DND-41 (cell line): Measurements from ENCODE around the gene CYFIP1.

Experiments used
- ATAC-seq: fragments of 200-7000 bp; cut with Tn5 transposase; 3 replicates; pipeline ENCODE4 v1.9.1; 2021; ENCODE audit warnings: low read depth; ENCODE audit not compliant: insufficient read depth
- DNase-seq: peaks from one replicate; pipeline ENCODE4 v3.0.0-alpha.2; 2020
- H2AFZ ChIP-seq: 2 replicates; pipeline ENCODE4 v1.6.0; 2012; ENCODE audit warnings: low read depth, low read length
- H3K27ac ChIP-seq: 2 replicates; pipeline ENCODE4 v1.5.1; 2012; ENCODE audit warnings: low read length, inconsistent platforms
- H3K27me3 ChIP-seq: fragments of 200-600 bp; sonication (generic); 2 replicates; pipeline ENCODE4 v1.6.0; 2012; ENCODE audit warnings: low read length, mild to moderate bottlenecking, inconsistent platforms; ENCODE audit not compliant: insufficient read depth, poor library complexity
- H3K36me3 ChIP-seq: 2 replicates; pipeline ENCODE4 v1.5.1; 2012; ENCODE audit warnings: low read length, inconsistent platforms; ENCODE audit not compliant: insufficient read depth
- H3K4me1 ChIP-seq: 2 replicates; pipeline ENCODE4 v1.5.1; 2012; ENCODE audit warnings: mild to moderate bottlenecking, low read length; ENCODE audit not compliant: insufficient read depth
- H3K4me2 ChIP-seq: 2 replicates; pipeline ENCODE4 v1.6.0; 2012; ENCODE audit warnings: mild to moderate bottlenecking, moderate library complexity, low read length, inconsistent platforms; ENCODE audit not compliant: insufficient read depth
- H3K4me3 ChIP-seq, 2 experiments: fragments of 200-600 bp in 1 of 2; shearing (Covaris generic) in 1 of 2; 2 replicates each; pipeline ENCODE4 v1.5.1; 2012 to 2016; ENCODE audit warnings: inconsistent platforms in 2 of 2, low read length in 2 of 2, mild to moderate bottlenecking in 2 of 2, low read depth in 1 of 2, moderate library complexity in 1 of 2
- H3K79me2 ChIP-seq: 2 replicates; pipeline ENCODE4 v1.6.0; 2012; ENCODE audit warnings: low read length, inconsistent platforms; ENCODE audit not compliant: insufficient read depth
- H3K9ac ChIP-seq: 2 replicates; pipeline ENCODE4 v1.6.0; 2012; ENCODE audit warnings: low read depth, mild to moderate bottlenecking, inconsistent platforms, low read length, moderate library complexity
- H3K9me3 ChIP-seq: 2 replicates; pipeline ENCODE4 v1.5.1; 2012; ENCODE audit warnings: low read length, moderate library complexity, mild to moderate bottlenecking, inconsistent platforms; ENCODE audit not compliant: insufficient read depth, severe bottlenecking
- H4K20me1 ChIP-seq: 2 replicates; pipeline ENCODE4 v1.6.0; 2012; ENCODE audit warnings: low read length; ENCODE audit not compliant: insufficient read depth
- EZH2 ChIP-seq: IDR thresholded peaks from 3 replicates; pipeline ENCODE4 v1.6.1; 2012; ENCODE audit warnings: borderline replicate concordance, low read depth, mild to moderate bottlenecking, moderate library complexity, low read length, inconsistent platforms; ENCODE audit not compliant: severe bottlenecking
- TF ChIP-seq, protein P1 (sequence below): IDR thresholded peaks from 2 replicates; pipeline ENCODE4 v1.5.1; 2012; ENCODE audit warnings: borderline replicate concordance, low read length, moderate library complexity, mild to moderate bottlenecking; ENCODE audit not compliant: poor library complexity, severe bottlenecking; ENCODE audit errors: extremely low read depth

Gene CYFIP1

GRCh38 chr15:22846073-22846472, 134.1 kb downstream of the CYFIP1 start:
- no peak overlapping the region for H3K9ac ChIP-seq
- H2AFZ ChIP-seq, result no peak overlapping the region
- TF ChIP-seq EZH2, result no peak
- TF ChIP-seq, protein P1, sequence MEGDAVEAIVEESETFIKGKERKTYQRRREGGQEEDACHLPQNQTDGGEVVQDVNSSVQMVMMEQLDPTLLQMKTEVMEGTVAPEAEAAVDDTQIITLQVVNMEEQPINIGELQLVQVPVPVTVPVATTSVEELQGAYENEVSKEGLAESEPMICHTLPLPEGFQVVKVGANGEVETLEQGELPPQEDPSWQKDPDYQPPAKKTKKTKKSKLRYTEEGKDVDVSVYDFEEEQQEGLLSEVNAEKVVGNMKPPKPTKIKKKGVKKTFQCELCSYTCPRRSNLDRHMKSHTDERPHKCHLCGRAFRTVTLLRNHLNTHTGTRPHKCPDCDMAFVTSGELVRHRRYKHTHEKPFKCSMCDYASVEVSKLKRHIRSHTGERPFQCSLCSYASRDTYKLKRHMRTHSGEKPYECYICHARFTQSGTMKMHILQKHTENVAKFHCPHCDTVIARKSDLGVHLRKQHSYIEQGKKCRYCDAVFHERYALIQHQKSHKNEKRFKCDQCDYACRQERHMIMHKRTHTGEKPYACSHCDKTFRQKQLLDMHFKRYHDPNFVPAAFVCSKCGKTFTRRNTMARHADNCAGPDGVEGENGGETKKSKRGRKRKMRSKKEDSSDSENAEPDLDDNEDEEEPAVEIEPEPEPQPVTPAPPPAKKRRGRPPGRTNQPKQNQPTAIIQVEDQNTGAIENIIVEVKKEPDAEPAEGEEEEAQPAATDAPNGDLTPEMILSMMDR, result no peak
- H3K4me3 ChIP-seq, result no peak overlapping the region
- H3K27ac ChIP-seq, result no peak overlapping the region
- no peaks in the 10 kb centered on the region for H3K9me3 ChIP-seq
- DNase-seq, result no peak
- peaks cover 7% of the 10 kb centered on the region; the same call in 1 of the 2 replicates for H3K4me1 ChIP-seq
- H3K27me3 ChIP-seq, result no peaks in the 10 kb centered on the region
- H4K20me1 ChIP-seq, result peaks cover 46% of the 10 kb centered on the region
- ATAC-seq, result no peak
- peaks cover 71% of the 10 kb centered on the region for H3K36me3 ChIP-seq
- peaks cover 83% of the 10 kb centered on the region for H3K79me2 ChIP-seq
- no peak overlapping the region for H3K4me2 ChIP-seq

- DNase-seq (no peak), ATAC-seq (no peak)
- peaks cover 46% of the 10 kb centered on the region for H4K20me1 ChIP-seq
- H3K27me3 ChIP-seq, result no peaks in the 10 kb centered on the region
- peaks cover 14% of the 10 kb centered on the region for H3K4me1 ChIP-seq
- H3K36me3 ChIP-seq, result peaks cover 68% of the 10 kb centered on the region
- no peak overlapping the region for H3K9ac ChIP-seq
- H3K27ac ChIP-seq, result no peak overlapping the region
- TF ChIP-seq EZH2, result no peak
- TF ChIP-seq, protein P1, result no peak
- H3K4me2 ChIP-seq, result no peak overlapping the region
- H3K9me3 ChIP-seq, result no peaks in the 10 kb centered on the region
- no peak overlapping the region for H2AFZ ChIP-seq
- peaks cover 90% of the 10 kb centered on the region for H3K79me2 ChIP-seq
- no peak overlapping the region for H3K4me3 ChIP-seq
Measured at GRCh38 chr15:22845289-22845900, 134.8 kb downstream of the CYFIP1 start.

GRCh38 chr15:22844421-22845288, 135.5 kb downstream of the CYFIP1 start:
- Histone ChIP-seq H4K20me1 (peaks cover 46% of the 10 kb centered on the region), H3K36me3 (peaks cover 61% of the 10 kb centered on the region), H2AFZ (no peak overlapping the region), H3K79me2 (peaks cover 91% of the 10 kb centered on the region), H3K4me1 (peaks cover 22% of the 10 kb centered on the region), H3K9me3 (no peaks in the 10 kb centered on the region), H3K9ac (no peak overlapping the region), H3K27ac (no peak overlapping the region), H3K4me2 (no peak overlapping the region), H3K27me3 (no peaks in the 10 kb centered on the region), H3K4me3 (no peak overlapping the region)
- TF ChIP-seq, protein P1, result no peak
- TF ChIP-seq EZH2, result no peak
- ATAC-seq (no peak), DNase-seq (no peak)
